SHP77 (cell line): ENCODE measurements around the gene LMX1B.
"Not testable (repeated sequence)": the region's sequence is repeated elsewhere in the genome, so short reads cannot be mapped to it uniquely, and the experiment has no call there.

ENCODE experiments used
- DNase-seq, 2 experiments: peaks; one replicate each; lab custom pipeline; 2025; lab: John Stamatoyannopoulos, UW

The LMX1B gene

DNA sequence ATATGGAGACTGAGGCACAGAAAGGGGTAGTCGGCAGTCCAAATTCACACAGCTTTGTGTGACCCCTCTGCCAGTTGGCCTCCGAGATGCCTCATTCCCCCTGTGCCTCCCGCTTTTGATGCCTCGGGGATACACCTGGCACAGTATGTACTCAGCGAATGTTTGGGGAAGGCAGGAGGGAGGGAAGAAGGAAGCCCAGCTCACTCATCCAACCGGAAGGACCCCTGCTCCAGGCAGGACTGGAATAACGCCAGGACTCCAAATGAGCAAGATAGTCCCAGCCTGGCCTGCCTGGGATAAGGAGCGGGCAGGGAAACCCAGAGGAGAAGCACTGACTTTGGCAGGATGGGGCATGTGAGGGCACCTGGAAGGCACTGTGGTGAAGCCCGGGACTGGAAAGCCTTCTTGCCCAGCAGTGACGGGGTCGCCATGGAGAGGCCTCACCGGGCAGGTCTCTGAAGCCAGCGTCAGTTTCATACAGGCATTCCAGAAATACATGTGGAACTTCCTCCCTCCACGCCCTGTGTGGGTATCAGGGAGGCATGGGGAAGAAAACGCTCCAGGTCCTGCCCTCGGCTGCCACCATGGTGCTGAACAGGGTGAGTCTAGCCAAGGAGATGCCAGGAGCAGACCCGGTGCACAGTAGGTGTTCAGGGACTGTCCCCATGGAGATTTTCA lies 20.3 kb downstream of the LMX1B start:
- no peak for DNase-seq

DNA sequence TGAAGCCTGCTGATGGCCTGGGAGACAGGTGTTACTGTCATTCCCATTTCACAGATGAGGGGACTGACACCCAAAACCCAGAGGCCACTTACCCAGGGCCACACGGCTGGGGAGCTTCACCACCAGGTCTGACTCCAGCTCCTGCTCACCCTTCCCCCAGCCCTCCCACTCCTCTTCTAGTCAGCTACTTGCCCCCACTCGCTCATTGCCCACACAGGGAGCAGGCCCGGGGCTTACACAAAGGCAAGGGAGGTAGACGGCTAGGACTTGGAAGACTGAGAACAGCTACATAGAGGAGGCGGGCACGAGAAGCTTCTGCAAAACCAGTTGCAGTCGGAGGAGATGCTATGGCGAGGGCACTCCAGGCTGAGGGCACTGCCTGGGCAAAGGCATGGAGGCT lies 21.3 kb downstream of the LMX1B start:
- DNase-seq: no peak

- no peak for DNase-seq
Observed at GRCh38 chr9:126635661-126636439, 22.1 kb downstream of the LMX1B start.

GRCh38 chr9:126636983-126637798 lies 23.5 kb downstream of the LMX1B start:
- DNase-seq: no peak

- DNase-seq: no peak
Observed at GRCh38 chr9:126638571-126639132, 24.9 kb downstream of the LMX1B start.

DNA sequence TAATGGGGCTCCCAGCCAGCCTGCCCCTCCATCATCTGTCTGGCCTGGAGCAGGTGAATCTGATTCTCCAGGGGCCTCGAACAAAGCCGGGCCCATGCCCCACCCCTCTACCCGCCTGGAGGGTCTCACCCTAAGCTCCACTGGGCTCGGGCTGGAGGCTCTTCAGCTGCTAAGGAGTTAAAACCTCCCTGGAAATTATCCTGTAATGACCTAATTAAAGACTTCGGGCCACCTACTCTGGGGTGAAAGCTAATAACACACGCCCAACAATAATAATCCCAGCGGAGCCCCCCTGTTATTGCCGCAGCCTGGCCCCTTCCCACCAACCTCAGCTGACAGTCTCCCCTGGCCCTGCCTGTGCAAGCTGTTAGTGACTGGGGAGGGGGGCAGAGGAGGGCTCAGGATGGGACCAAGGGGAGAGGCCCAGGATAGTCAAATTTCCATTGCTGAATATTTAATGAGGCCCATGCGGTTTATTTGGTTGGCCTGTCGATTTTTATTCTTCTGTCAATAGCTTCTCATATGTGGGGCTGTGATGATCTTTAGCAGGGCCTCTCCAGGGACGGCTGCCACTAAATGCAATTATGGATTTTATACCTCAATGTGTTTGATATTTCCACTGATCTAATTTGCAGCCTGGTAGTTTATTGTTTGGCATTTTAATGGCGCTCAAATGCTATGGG lies 25.7 kb downstream of the LMX1B start:
- no peak for DNase-seq

GRCh38 chr9:126641118-126641851 lies 27.6 kb downstream of the LMX1B start:
- DNase-seq: no peak

DNA sequence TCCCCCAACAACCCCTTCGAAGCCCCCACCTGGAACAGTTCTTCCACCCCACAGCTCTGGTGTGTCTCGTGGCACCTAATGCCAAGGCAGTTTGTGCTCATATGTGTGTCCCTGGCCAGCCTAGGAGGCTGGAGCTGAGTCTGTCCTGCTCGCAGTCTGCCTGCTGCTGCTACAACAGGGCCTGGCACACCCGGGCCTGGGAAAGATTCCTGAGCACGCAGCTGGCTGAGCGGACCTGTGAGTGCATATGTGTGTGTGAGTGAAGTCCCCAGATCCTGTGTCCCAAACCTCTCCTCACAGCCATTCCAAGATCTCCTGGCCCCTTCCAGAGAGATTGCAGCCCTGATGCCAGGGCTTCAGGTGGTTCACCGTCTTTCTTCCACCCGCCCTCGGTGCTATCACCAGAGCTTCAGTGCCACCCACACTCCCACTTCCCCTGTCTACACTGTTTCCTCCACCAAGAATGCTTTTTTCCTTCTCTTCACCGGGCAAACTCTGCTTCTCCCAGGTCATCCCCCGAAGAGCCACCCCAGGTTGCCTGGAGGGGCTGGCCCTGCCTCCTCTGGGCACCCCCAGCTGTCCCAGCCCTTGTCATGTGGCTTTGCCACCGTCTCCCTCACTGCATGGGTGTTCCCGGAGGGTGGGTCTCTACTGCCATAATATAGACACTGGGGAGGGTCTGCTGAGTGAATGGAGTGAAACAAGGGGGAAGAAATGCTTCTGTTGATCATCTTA lies 28.4 kb downstream of the LMX1B start:
- no peak for DNase-seq

GRCh38 chr9:126642839-126643238 lies 29.1 kb downstream of the LMX1B start:
- DNase-seq: no peak

GRCh38 chr9:126643945-126644527 lies 30.3 kb downstream of the LMX1B start:
- no peak for DNase-seq

- no peak for DNase-seq
Observed at GRCh38 chr9:126646162-126646561, 32.4 kb downstream of the LMX1B start.

DNA sequence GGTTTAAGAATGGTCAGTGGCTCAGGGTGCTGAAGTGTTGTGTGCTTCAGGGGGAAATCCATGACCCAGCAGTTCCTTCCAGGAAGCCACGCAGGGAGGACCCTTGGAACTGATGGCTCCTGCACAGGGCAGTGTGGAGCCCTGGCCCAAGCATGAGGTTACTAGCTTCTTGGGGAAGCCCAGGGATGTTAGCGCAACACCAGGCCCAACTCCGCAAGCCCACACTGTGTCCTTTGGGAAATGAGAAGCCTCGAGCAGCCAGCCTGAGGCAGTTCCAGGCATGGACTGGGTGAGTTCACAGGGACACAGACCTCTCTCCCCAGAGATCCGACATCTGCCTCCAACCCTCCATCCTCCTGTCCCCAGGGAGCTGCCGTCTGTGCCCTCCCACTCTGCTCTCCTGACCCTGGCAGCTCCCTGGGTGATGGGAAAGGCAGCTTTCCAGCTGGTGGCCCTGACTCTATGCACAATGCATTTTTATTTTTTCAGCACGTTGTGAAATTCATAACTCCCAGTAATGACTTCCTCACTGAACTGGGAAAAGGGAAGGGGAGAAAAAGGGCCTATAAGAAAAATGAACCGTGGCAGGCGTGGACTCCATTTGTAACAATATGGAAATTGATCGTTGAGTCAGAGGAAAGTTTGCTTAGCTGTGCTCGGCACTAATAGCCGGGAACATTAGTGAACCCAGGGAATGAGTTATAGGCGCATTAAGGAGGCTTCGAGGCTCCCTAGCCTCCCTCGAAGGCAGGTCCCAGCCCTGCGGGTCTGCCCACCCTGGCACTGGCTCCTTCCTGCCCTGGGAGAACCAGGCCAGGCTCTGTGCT lies 34.1 kb downstream of the LMX1B start:
- no peak for DNase-seq

DNA sequence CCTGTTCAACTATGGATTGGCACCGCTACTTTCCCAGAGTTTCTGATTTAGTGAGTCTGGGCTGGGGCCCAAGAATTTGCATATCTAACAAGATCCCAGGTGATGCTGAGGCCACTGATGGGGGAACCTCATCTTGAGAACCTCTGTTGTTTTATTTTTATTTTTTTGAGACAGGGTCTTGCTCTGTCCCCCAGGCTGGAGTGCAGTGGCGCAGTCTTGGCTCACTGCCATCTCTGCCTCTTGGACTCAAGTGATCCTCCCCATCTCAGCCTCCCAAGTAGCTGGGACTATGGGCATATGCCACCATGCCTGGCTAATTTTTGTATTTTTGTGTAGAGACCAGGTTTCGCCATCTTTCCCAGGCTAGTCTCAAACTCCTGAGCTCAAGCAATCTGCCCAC lies 35.7 kb downstream of the LMX1B start:
- DNase-seq: no peak

- DNase-seq: no peak
Observed at GRCh38 chr9:126650404-126651341, 36.9 kb downstream of the LMX1B start.

DNA sequence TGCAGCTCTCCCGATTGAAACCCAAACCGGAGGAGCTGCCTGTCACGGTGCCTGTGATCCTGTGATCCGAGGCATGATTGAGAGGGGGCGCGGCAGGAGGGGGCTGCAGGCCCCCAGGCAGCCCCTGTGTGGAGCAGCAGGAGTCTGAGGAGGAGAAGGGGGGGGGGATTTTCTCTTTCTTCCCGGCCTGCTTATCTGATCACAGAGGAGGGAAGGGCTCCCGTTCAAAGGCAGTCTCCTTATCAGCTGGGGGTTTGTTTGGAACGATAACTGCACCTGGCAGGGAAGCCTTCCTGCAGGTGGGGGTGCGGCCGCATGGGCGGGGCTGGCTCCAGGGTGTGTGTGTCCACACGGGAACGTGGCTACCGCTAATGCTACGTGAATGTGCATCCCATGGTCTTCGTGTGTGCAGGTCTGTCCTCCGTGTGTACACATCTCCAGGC lies 38.4 kb downstream of the LMX1B start:
- no peak for DNase-seq

GRCh38 chr9:126654124-126654523 lies 40.4 kb downstream of the LMX1B start:
- no peak for DNase-seq

- DNase-seq: not testable (repeated sequence)
Observed at GRCh38 chr9:126656214-126656613, 42.5 kb downstream of the LMX1B start.
